H1 (cell line): ENCODE results near the gene EXOC1. TPM values are rescaled to one million over a fixed set of nuclear protein-coding genes. Genes with fewer than 3 reads are reported as not detected.

Experiments
- CTCF ChIA-PET: fragments of 300-600 bp; sonication (Branson Sonifier 250); formaldehyde crosslinking; loops from one replicate; lab custom pipeline; 2021; ENCODE audit not compliant: partially characterized antibody; lab: Charles Lee
- POLR2A ChIA-PET: fragments of 300-600 bp; sonication (Branson Sonifier 250); formaldehyde crosslinking; loops from one replicate; lab custom pipeline; 2021; ENCODE audit warnings: inconsistent platforms; ENCODE audit not compliant: partially characterized antibody; lab: Charles Lee
- DNase-seq, 2 experiments: peaks; one replicate each; pipeline versions ENCODE4 v3.0.0 to v3.0.0-alpha.2; 2010 to 2022; ENCODE audit warnings: low spot score in 2 of 2, low read depth in 1 of 2, mixed read lengths in 1 of 2
- FAIRE-seq: peaks from 2 replicates; lab custom pipeline; 2011; peaks lifted over from hg19 to GRCh38; lab: Jason Lieb, UNC
- H2AFZ ChIP-seq: 2 replicates; pipeline ENCODE4 v1.8.1; 2012; ENCODE audit warnings: low read length, inconsistent platforms
- H2AK5ac ChIP-seq: 2 replicates; pipeline ENCODE4 v1.6.1; 2013; ENCODE audit warnings: low read depth, low read length
- H2BK120ac ChIP-seq: replicated peaks from 2 replicates; pipeline ENCODE3; 2013; ENCODE audit warnings: low read depth, low read length, inconsistent platforms
- H2BK12ac ChIP-seq: 2 replicates; pipeline ENCODE4 v1.6.1; 2013; ENCODE audit warnings: low read depth, low read length
- H2BK15ac ChIP-seq: 2 replicates; pipeline ENCODE4 v1.6.1; 2013; ENCODE audit warnings: low read length
- H2BK20ac ChIP-seq: 2 replicates; pipeline ENCODE4 v1.6.1; 2013; ENCODE audit warnings: low read length
- H2BK5ac ChIP-seq: 2 replicates; pipeline ENCODE4 v1.6.1; 2013; ENCODE audit warnings: low read depth, low read length
- H3K14ac ChIP-seq: 2 replicates; pipeline ENCODE4 v1.6.1; 2013; ENCODE audit warnings: inconsistent platforms; ENCODE audit not compliant: insufficient read length
- H3K18ac ChIP-seq: 2 replicates; pipeline ENCODE4 v1.6.1; 2013; ENCODE audit warnings: low read length; ENCODE audit errors: extremely low read depth
- H3K23ac ChIP-seq: 2 replicates; pipeline ENCODE4 v1.6.1; 2013; ENCODE audit warnings: inconsistent platforms; ENCODE audit not compliant: insufficient read length
- H3K23me2 ChIP-seq: 2 replicates; pipeline ENCODE4 v1.6.1; 2013; ENCODE audit warnings: low read depth, low read length
- H3K27ac ChIP-seq: 2 replicates; pipeline ENCODE4 v1.6.1; 2011; ENCODE audit warnings: low read depth, low read length, inconsistent platforms
- H3K27me3 ChIP-seq, 4 experiments: replicated peaks in 1 of 4; 1 replicate in 1 of 4; 2 replicates in 3 of 4; pipeline versions ENCODE4 v1.6.1 to v1.8.1; 2011 to 2013; ENCODE audit warnings: low read length in 3 of 4, mild to moderate bottlenecking in 3 of 4, inconsistent platforms in 2 of 4, mixed read lengths in 2 of 4, moderate library complexity in 1 of 4; ENCODE audit not compliant: control insufficient read depth in 3 of 4, insufficient read depth in 3 of 4; ENCODE audit errors: extremely low read depth in 1 of 4
- H3K36me3 ChIP-seq, 4 experiments: 2 replicates each; pipeline versions ENCODE4 v1.6.1 to v1.8.1; 2011 to 2013; ENCODE audit warnings: mild to moderate bottlenecking in 4 of 4, low read length in 3 of 4, moderate library complexity in 2 of 4, control low read depth in 1 of 4, inconsistent platforms in 1 of 4; ENCODE audit not compliant: insufficient read depth in 4 of 4, control insufficient read depth in 2 of 4
- H3K4ac ChIP-seq: replicated peaks from 2 replicates; pipeline ENCODE3; 2013; ENCODE audit warnings: low read length, low read depth, mixed read lengths, inconsistent platforms; ENCODE audit not compliant: insufficient read length
- H3K4me1 ChIP-seq, 4 experiments: replicated peaks in 1 of 4; 1 replicate in 1 of 4; 2 replicates in 3 of 4; pipeline versions ENCODE4 v1.6.1 to v1.8.1; 2011 to 2013; ENCODE audit warnings: low read length in 3 of 4, inconsistent platforms in 2 of 4, mixed read lengths in 1 of 4; ENCODE audit not compliant: insufficient read depth in 4 of 4, control insufficient read depth in 3 of 4
- H3K4me2 ChIP-seq, 2 experiments: 2 replicates each; pipeline versions ENCODE4 v1.6.1 to v1.8.1; 2011 to 2013; ENCODE audit warnings: low read depth in 2 of 2, low read length in 2 of 2, control low read depth in 1 of 2, inconsistent platforms in 1 of 2, mild to moderate bottlenecking in 1 of 2; ENCODE audit not compliant: insufficient read depth in 1 of 2
- H3K4me3 ChIP-seq, 4 experiments: fragments of 200-600, 300-600 bp in 1 of 4; sonication (generic), shearing (Covaris generic), sonication (Bioruptor Twin) in 1 of 4; 2 replicates each; pipeline versions ENCODE4 v1.5.1 to v1.8.1; 2011 to 2016; ENCODE audit warnings: low read length in 4 of 4, low read depth in 3 of 4, control low read depth in 2 of 4, inconsistent platforms in 2 of 4, mild to moderate bottlenecking in 2 of 4, mixed read lengths in 1 of 4, moderate library complexity in 1 of 4; ENCODE audit not compliant: insufficient read depth in 2 of 4; ENCODE audit errors: extremely low read depth in 1 of 4
- H3K56ac ChIP-seq: replicated peaks from 2 replicates; pipeline ENCODE3; 2013; ENCODE audit warnings: low read depth, mild to moderate bottlenecking, mixed read lengths, low read length, inconsistent platforms; ENCODE audit not compliant: insufficient read length
- H3K79me1 ChIP-seq: 2 replicates; pipeline ENCODE4 v1.6.1; 2013; ENCODE audit warnings: low read depth, low read length, control low read depth
- H3K79me2 ChIP-seq, 2 experiments: 2 replicates each; pipeline versions ENCODE4 v1.6.1 to v1.8.1; 2012 to 2013; ENCODE audit warnings: low read length in 2 of 2, mild to moderate bottlenecking in 2 of 2, inconsistent platforms in 1 of 2; ENCODE audit not compliant: insufficient read depth in 2 of 2, control insufficient read depth in 1 of 2
- H3K9ac ChIP-seq, 4 experiments: replicated peaks in 1 of 4; 1 replicate in 1 of 4; 2 replicates in 3 of 4; pipeline versions ENCODE4 v1.6.1 to v1.8.1; 2011 to 2013; ENCODE audit warnings: low read depth in 3 of 4, low read length in 3 of 4, control low read depth in 2 of 4, mild to moderate bottlenecking in 2 of 4, moderate library complexity in 2 of 4, inconsistent platforms in 1 of 4; ENCODE audit errors: extremely low read depth in 1 of 4
- H3K9me3 ChIP-seq, 2 experiments: 2 replicates each; pipeline versions ENCODE4 v1.6.1 to v1.8.1; 2012 to 2013; ENCODE audit warnings: mild to moderate bottlenecking in 2 of 2, moderate library complexity in 2 of 2, control low read depth in 1 of 2, inconsistent platforms in 1 of 2, low read depth in 1 of 2, low read length in 1 of 2, mixed read lengths in 1 of 2; ENCODE audit not compliant: insufficient read depth in 2 of 2
- H4K20me1 ChIP-seq, 2 experiments: replicated peaks in 1 of 2; 2 replicates each; pipeline versions ENCODE3 to v1.8.1; 2011 to 2013; ENCODE audit warnings: inconsistent platforms in 2 of 2, low read length in 2 of 2, mild to moderate bottlenecking in 1 of 2; ENCODE audit not compliant: insufficient read depth in 2 of 2, control insufficient read depth in 1 of 2
- H4K5ac ChIP-seq: 2 replicates; pipeline ENCODE4 v1.6.1; 2013; ENCODE audit warnings: low read length, low read depth, mixed read lengths, inconsistent platforms; ENCODE audit not compliant: insufficient read length
- H4K8ac ChIP-seq: 2 replicates; pipeline ENCODE4 v1.8.0; 2013; ENCODE audit warnings: mild to moderate bottlenecking, moderate library complexity, low read length, inconsistent platforms; ENCODE audit not compliant: insufficient read depth; ENCODE audit errors: extremely low read depth
- H4K91ac ChIP-seq: replicated peaks from 2 replicates; pipeline ENCODE3; 2013; ENCODE audit warnings: low read length, mixed read lengths, inconsistent platforms; ENCODE audit not compliant: insufficient read length
- CBX8 ChIP-seq: fragments of 300-800, 300-1000 bp; sonication (generic); IDR thresholded peaks from 2 replicates; pipeline ENCODE4 v1.7.1; 2016; ENCODE audit warnings: low read depth, low read length, borderline replicate concordance
- CEBPB ChIP-seq: IDR thresholded peaks from 2 replicates; pipeline ENCODE4 v1.6.1; 2012; ENCODE audit warnings: low read depth, low read length
- JUN ChIP-seq: IDR thresholded peaks from 2 replicates; pipeline ENCODE4 v1.6.1; 2011; ENCODE audit warnings: low read depth, mild to moderate bottlenecking, improper control_type of control experiment, low read length
- JUND ChIP-seq: IDR thresholded peaks from 2 replicates; pipeline ENCODE4 v1.6.1; 2011; ENCODE audit warnings: mild to moderate bottlenecking, improper control_type of control experiment, low read length
- RFX5 ChIP-seq: IDR thresholded peaks from 2 replicates; pipeline ENCODE4 v1.6.1; 2011; ENCODE audit warnings: low read depth, low read length, improper control_type of control experiment, borderline replicate concordance
- SAP30 ChIP-seq: fragments of 300-600 bp; sonication (generic); IDR thresholded peaks from 2 replicates; pipeline ENCODE4 v1.7.1; 2012; ENCODE audit warnings: low read length, moderate library complexity, mild to moderate bottlenecking, inconsistent platforms; ENCODE audit not compliant: insufficient read depth, insufficient replicate concordance
- SIN3A ChIP-seq, 2 experiments: IDR thresholded peaks in 1 of 2; conservative IDR thresholded peaks in 1 of 2; 2 replicates each; pipeline ENCODE4 v1.6.1; 2011 to 2012; ENCODE audit warnings: low read length in 2 of 2, improper control_type of control experiment in 1 of 2, low read depth in 1 of 2, mild to moderate bottlenecking in 1 of 2
- SUZ12 ChIP-seq: fragments of 200-600 bp; sonication (generic); IDR thresholded peaks from 2 replicates; pipeline ENCODE4 v1.6.1; 2012; ENCODE audit warnings: mild to moderate bottlenecking, inconsistent platforms, low read length, moderate library complexity, mixed read lengths
- YY1 ChIP-seq: IDR thresholded peaks from 2 replicates; pipeline ENCODE4 v1.6.1; 2011; ENCODE audit warnings: low read depth, mild to moderate bottlenecking, low read length
- polyA plus RNA-seq, 7 experiments: library from polyadenylated mRNA; depleted of rRNA in 3 of 7; stranded (reverse) in 5 of 7; unstranded in 2 of 7; fragments of >200 nt in 5 of 7; fragments of 200-250 nt in 2 of 7; gene quantifications; 1 replicate in 5 of 7; 2 replicates in 1 of 7; 4 replicates in 1 of 7; pipeline versions ENCODE4 v1.2.1 to v1.2.3, GENCODE V29; 2011 to 2013; ENCODE audit warnings: missing spikeins in 2 of 7, mixed read lengths in 2 of 7
- total RNA-seq: library from RNA; stranded (reverse); fragmentation: NEBNext Ultra II Directional; extraction: Animal tissue kit (Norgen Biotek cat#: 25700); gene quantifications from 2 replicates; pipeline ENCODE4 v1.2.1, GENCODE V29; 2021

EXOC1 gene
- total and polyA plus RNA-seq, 2 of the 8 experiments (the other 6 are each of a cell fraction or from before 2014, with no cell fraction given) = 5.9 to 19.6 TPM

- TF ChIP-seq JUN (no peak), RFX5 (no peak), CEBPB (no peak), JUND (no peak), SIN3A (conservative IDR thresholded peaks at IDR 0.05 in 1 of 2, IDR thresholded peaks at IDR 0.05 in 1 of 2; ENCODE audit: low read depth in 1 of 2, low read length in 2 of 2) (no peak), YY1 (no peak), SUZ12 (no peak), SAP30 (no peak), CBX8 (no peak)
- Histone ChIP-seq H3K18ac (no peak overlapping the region), H2BK12ac (no peak overlapping the region), H4K5ac (no peak overlapping the region), H2BK120ac (no peak overlapping the region), H4K20me1 (no peaks in the 10 kb centered on the region), H3K36me3 (peaks cover 0 to 10% (median 4%) of the 10 kb centered on the region in 4 experiments; a peak in 5 of 8 replicates), H3K4me1 (no peaks in the 10 kb centered on the region), H2AK5ac (no peak overlapping the region), H3K27me3 (no peaks in the 10 kb centered on the region), H3K27ac (no peak overlapping the region), H3K4me3 (no peak overlapping the region), H4K8ac (no peak overlapping the region), H3K56ac (no peak overlapping the region), H3K79me2 (no peaks in the 10 kb centered on the region), H4K91ac (no peak overlapping the region), H3K79me1 (no peaks in the 10 kb centered on the region), H3K23ac (no peak overlapping the region), H2BK20ac (no peak overlapping the region), H2AFZ (no peak overlapping the region), H3K4ac (no peak overlapping the region), H3K4me2 (no peak overlapping the region), H3K9me3 (no peaks in the 10 kb centered on the region), H3K9ac (no peak overlapping the region), H3K14ac (no peak overlapping the region), H3K23me2 (no peaks in the 10 kb centered on the region), H2BK5ac (no peak overlapping the region), H2BK15ac (no peak overlapping the region)
- DNase-seq (no peak), FAIRE-seq (no peak)
- CTCF ChIA-PET = interaction anchor here (1.1 to 1.8 kb wide), 3 partner anchors 12 to 21 kb away, joined by 3 to 4 read pairs (median 4); no protein-coding TSS in a partner anchor
- POLR2A ChIA-PET = no interaction called here
Observed at GRCh38 chr4:55876387-55876786, 22.9 kb downstream of the EXOC1 start.
